ENCODE results near the gene PHKA1. TPM values are rescaled to one million over a fixed set of nuclear protein-coding genes. Genes with fewer than 3 reads are reported as not detected.

PHKA1 gene
- total RNA-seq, 1 experiment from 2014 or later, result 15.3 TPM

- TF ChIP-seq, protein P1, sequence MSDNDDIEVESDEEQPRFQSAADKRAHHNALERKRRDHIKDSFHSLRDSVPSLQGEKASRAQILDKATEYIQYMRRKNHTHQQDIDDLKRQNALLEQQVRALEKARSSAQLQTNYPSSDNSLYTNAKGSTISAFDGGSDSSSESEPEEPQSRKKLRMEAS (IDR thresholded peaks at IDR 0.05), result peak; percentile 38
- TF ChIP-seq ZNF274 (IDR thresholded peaks at IDR 0.05; ENCODE audit: low read depth, low read length), result no peak
Observed at GRCh38 chrX:72685810-72686456, 28.2 kb downstream of the PHKA1 start (continued).

DNA sequence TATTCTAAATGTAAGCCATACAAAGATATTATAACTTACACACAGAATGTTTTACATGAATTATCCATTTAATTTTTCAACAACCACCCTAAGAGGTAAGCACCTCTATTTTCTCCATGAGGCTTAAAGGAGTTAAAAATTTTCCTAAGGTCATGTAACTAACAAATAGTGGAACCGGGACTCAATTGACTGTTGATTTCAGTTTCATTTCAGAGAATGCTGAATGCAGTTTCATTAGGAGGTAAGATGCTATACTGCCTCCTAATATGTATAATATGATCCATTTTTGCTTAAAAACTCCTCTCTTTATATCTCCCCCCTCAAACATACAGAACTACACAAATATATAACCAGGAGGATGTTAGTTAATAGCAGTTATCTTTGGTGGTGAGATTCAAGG is 29.1 kb downstream of the PHKA1 start:
- H3K9me3 ChIP-seq (ENCODE audit: control insufficient read depth in 1 of 2, insufficient read depth in 1 of 2, low read depth in 1 of 2, low read length in 2 of 2), result no peaks in the 10 kb centered on the region
- no TSS peak for BruUV-seq (replicated peaks)
- ChIA-PET CTCF (no interaction called here), RAD21 (ENCODE audit: low non-redundant PET in 1 of 2, low total read pairs in 2 of 2, uncharacterized antibody in 2 of 2, unreplicated experiment in 2 of 2) (no interaction called here), POLR2A (no interaction called here)
- H3K36me3 ChIP-seq (ENCODE audit: control insufficient read depth in 1 of 2, insufficient read depth in 2 of 2, low read length in 2 of 2), result no peaks in the 10 kb centered on the region
- DNase-seq (ENCODE audit: low read depth, low spot score) (no peak), ATAC-seq (no peak)
- H3K9me2 ChIP-seq (ENCODE audit: insufficient read depth), result no peaks in the 10 kb centered on the region
- intact Hi-C loops (cut with micrococcal nuclease), result no loop called here
- H3K9ac ChIP-seq (ENCODE audit: low read length), result 0 out of 2 replicates have a peak overlapping the region, but pooled peaks have one; percentile 17
- H2AFZ ChIP-seq (ENCODE audit: low read depth, low read length, poor library complexity, severe bottlenecking), result no peak overlapping the region
- H4K20me1 ChIP-seq (ENCODE audit: insufficient read depth), result no peaks in the 10 kb centered on the region
- peak overlapping the region; percentile 52; the same call in 1 of the 2 replicates for H3K27ac ChIP-seq (ENCODE audit: low read depth, low read length)
- no peaks in the 10 kb centered on the region for H3K27me3 ChIP-seq (ENCODE audit: insufficient read depth, low read length)
- H3K4me2 ChIP-seq (ENCODE audit: low read length), result peak overlapping the region; percentile 63
- no peak overlapping the region; a peak in 1 of 4 replicates for H3K4me3 ChIP-seq (replicated peaks in 1 of 2; ENCODE audit: low read depth in 1 of 2, low read length in 2 of 2)
- H3K79me2 ChIP-seq (ENCODE audit: insufficient read depth, low read length), result no peaks in the 10 kb centered on the region
- peaks cover 10 to 34% of the 10 kb centered on the region in 2 experiments for H3K4me1 ChIP-seq (ENCODE audit: control insufficient read depth in 1 of 2, insufficient read depth in 2 of 2, low read length in 2 of 2)
- TF ChIP-seq EZH2 (IDR thresholded peaks at IDR 0.05), result no peak

GRCh38 chrX:72683631-72684030 is 30.5 kb downstream of the PHKA1 start:
- RAD21 ChIA-PET (ENCODE audit: low non-redundant PET in 1 of 2, low total read pairs in 2 of 2, uncharacterized antibody in 2 of 2, unreplicated experiment in 2 of 2), result no interaction called here
- Histone ChIP-seq H3K36me3 (ENCODE audit: control insufficient read depth in 1 of 2, insufficient read depth in 2 of 2, low read length in 2 of 2) (no peaks in the 10 kb centered on the region), H3K9me2 (ENCODE audit: insufficient read depth) (no peaks in the 10 kb centered on the region), H3K27me3 (ENCODE audit: insufficient read depth, low read length) (no peaks in the 10 kb centered on the region), H3K79me2 (ENCODE audit: insufficient read depth, low read length) (no peaks in the 10 kb centered on the region), H2AFZ (ENCODE audit: low read depth, low read length, poor library complexity, severe bottlenecking) (no peak overlapping the region), H3K27ac (ENCODE audit: low read depth, low read length) (no peak overlapping the region), H3K4me3 (replicated peaks in 1 of 2; ENCODE audit: low read depth in 1 of 2, low read length in 2 of 2) (no peak overlapping the region), H3K4me1 (ENCODE audit: control insufficient read depth in 1 of 2, insufficient read depth in 2 of 2, low read length in 2 of 2) (peaks cover 10 to 34% of the 10 kb centered on the region in 2 experiments), H3K4me2 (ENCODE audit: low read length) (no peak overlapping the region), H3K9me3 (ENCODE audit: control insufficient read depth in 1 of 2, insufficient read depth in 1 of 2, low read depth in 1 of 2, low read length in 2 of 2) (no peaks in the 10 kb centered on the region), H4K20me1 (ENCODE audit: insufficient read depth) (no peaks in the 10 kb centered on the region), H3K9ac (ENCODE audit: low read length) (no peak overlapping the region)
- BruUV-seq (replicated peaks), result no TSS peak
- POLR2A ChIA-PET, result no interaction called here
- TF ChIP-seq EZH2 (IDR thresholded peaks at IDR 0.05), result no peak
- no peak for TF ChIP-seq EGR1 (IDR thresholded peaks at IDR 0.05; ENCODE audit: low read depth)
- no peak for TF ChIP-seq JUND (IDR thresholded peaks at IDR 0.05)
- TF ChIP-seq POLR2AphosphoS5 (IDR thresholded peaks at IDR 0.05; ENCODE audit: low read depth, low read length), result no peak
- TF ChIP-seq ELF1 (IDR thresholded peaks at IDR 0.05; ENCODE audit: borderline replicate concordance, low read depth), result no peak
- no peak for TF ChIP-seq POLR2A (IDR thresholded peaks at IDR 0.05; ENCODE audit: borderline replicate concordance, extremely low read depth, insufficient read depth, insufficient read length)
- no peak for TF ChIP-seq YY1 (IDR thresholded peaks at IDR 0.05; ENCODE audit: extremely low read depth, insufficient replicate concordance, low read depth, low read length)
- TF ChIP-seq, protein P1 (IDR thresholded peaks at IDR 0.05), result no peak
- TF ChIP-seq CBX3 (IDR thresholded peaks at IDR 0.05; ENCODE audit: low read depth), result no peak
- TF ChIP-seq REST (IDR thresholded peaks at IDR 0.05; ENCODE audit: low read depth), result no peak
- TF ChIP-seq SRF (IDR thresholded peaks at IDR 0.05; ENCODE audit: low read depth), result no peak
- intact Hi-C loops (cut with micrococcal nuclease), result no loop called here
- no peak for DNase-seq (ENCODE audit: low read depth, low spot score)
- no peak for ATAC-seq
- CTCF ChIA-PET, result no interaction called here
